Smooth muscle cell of the brain vasculature (primary cell): ENCODE results near the gene PRPF8.

ENCODE experiments used
- DNase-seq: peaks from one replicate; pipeline ENCODE4 v3.0.0-alpha.2; 2012; ENCODE audit warnings: low read depth, low spot score

The PRPF8 gene

DNA sequence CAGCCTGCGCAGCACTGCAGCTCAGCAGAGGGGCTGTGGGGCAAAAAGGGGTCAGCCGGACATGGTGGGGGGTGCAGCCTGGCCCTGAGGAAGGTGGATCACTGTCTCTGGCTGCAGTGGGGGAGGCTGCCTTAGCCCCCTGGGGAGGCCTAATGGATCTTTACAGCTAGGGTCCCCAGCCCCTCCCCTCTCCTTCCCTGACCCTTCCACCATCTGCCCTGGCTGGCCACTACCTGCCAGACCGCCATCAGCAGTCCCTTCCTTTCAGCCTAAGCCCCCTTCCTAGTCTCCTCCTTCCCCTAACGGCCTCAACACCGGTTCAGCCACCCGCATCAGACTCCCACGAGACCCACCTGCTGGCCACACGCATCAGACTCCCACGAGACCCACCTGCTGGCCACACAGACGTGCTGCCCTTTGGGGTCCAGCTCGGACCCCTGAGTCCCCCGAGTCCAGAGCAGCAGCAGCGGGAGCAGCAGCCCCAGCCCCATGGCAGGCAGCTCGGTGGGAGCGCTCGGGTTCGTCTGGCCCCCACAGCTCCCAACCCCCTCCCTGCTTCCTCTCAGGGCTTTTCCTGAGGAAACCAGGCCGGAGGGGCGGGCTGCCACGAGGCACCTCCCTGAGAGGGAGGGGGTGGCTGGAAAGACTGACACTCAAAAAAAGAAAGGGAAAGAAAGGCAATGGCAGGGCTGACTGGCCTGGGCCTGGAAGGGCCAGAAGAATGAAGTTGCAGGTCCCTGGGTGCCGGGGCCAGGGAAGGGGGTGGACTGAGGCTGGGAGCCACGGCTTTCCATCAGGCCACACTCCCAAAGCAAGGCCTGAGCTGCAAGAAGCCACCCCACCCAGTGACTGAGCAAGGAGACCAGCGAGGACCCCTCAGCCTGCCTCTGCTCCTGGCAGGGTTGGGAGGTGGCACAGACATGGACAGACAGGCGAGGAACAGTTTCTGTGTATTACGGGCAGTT, 39.2 kb downstream of the PRPF8 start, which contains the start of gene SCARF1:
SCARF1 (minus strand) TSS at position 526 of the 965 bp plus-strand sequence; CDS start at position 491, 35 bp downstream.
- DNase-seq, result no peak

DNA sequence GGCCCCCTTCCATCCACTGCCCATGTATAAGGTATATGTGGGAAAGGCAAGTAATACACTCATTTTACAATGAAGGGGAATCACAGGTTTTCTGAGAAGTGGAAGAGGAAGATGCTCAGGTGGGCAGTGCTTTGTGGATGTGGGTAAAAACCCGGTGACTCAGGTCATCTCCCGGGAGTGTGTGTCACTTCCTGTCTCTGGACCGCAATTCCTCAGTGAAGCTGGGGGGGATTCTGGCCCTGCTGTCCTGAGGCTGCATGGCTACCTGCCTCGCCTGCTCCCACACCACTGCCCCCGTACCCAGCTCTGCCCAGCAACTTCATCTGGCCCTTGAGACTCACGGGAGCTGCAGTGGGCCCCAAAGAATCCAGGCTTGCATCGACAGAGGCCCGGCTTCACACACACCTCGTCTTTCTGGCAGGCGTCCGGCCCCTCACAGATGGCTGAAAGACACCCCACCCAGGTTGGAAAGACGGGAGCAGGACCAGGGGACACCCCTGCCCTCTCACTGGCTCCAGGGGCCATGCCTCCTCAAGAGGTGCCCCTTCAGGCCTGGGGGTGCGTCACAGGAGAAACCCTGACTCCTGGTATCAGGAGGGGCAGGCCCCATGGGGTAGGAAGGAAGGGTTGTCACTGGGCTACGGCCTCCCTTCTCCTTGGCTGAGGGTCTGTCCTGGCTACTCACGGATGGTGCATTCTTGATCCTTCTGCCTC, 40.0 kb downstream of the PRPF8 start:
- no peak for DNase-seq

DNA sequence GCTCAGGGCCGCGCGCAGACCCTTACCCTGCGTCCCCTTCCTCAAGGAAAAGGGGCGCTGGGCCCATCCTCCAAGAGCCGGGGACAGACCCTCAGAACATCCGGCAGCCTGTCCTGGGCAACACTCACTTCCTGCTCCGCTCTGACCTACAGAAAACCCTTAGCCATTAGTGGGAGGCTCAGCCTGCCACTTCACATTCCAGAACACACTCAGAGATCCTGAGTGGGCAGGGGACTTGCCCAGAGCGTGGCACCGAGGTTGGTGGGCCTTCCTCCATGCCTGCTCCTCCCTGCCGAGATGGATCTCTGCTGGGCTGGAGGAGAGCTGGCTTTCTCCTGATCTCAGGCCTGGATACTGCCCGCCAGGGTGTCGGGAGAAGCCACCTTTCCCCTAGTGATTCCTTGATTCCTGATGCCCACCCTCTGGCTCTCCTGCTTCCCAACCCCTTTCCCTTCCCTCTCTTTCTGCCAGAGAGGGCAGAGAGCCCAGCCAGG, 40.6 kb downstream of the PRPF8 start:
- DNase-seq, result no peak

DNA sequence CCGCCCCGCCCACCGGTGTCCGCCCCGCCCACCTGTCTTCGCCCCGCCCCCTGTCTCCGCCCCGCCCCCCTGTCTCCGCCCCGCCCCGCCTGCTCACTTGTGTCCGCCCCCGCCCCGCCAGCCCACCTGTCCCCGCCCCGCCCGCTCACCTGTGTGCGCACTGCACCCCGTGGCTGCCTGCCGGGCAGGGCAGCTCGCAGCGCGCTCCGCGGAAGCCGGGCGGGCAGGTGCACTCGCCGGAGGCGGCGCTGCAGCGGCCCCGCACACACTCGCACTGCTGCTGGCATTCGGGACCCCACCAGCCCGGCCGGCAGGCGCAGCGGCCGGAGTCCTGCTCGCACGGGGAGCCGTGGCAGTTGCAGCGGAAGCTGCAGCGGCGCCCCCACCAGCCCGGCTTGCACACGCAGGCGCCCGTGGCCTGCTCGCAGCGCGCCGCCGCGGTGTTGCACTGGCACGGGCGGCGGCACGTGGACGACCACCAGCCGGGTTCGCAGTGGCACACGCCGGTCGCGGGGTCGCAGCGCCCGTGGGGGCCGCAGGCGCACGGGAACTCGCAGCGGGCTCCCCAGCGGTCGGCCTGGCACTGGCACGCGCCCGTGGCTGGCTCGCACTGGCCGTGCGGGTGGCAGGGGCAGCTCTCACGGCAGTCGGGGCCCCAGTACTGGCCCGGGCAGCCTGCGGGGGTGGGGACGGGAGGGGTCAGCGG, 41.2 kb downstream of the PRPF8 start:
- no peak for DNase-seq

- no peak for DNase-seq
These were observed 43.6 kb downstream of the PRPF8 start for GRCh38 chr17:1641065-1641403.

DNA sequence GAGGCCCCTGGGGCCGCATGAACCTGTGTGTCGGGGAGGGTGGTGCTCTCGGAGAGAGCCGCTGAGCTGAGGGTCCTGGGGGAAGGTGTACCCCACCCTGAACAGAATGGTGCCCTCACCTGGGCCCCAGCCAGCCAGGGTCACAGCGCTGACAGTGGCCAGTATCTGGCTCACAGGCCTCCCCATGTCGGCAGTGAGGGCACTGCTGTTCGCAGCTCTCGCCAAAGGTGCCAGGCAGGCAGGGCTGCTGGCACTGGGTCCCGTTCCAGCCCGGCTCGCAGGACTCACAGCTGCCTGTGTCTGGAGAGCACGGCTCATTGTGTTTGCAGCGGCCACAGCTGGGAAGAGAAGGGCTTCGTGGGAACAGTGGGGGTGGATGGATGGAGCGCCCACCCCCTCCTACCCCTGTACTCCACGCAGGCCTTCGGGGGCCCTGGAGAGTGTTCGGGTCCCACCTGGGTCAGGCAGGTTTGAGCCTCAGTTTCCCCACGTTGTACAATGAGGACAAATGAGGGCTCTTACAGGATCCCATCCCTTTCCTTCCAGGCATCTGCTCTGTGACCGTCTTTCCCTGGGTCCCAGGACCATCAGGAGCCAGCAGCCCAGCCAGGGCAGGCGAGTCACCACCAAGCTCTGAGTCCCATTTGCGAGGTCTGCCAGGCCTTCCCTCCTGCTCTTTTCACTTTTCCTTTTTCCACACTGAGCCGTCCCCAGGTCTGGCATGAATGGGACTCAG, 44.2 kb downstream of the PRPF8 start:
- no peak for DNase-seq

- DNase-seq, result no peak
These were observed 45.0 kb downstream of the PRPF8 start for GRCh38 chr17:1639549-1640180.

DNA sequence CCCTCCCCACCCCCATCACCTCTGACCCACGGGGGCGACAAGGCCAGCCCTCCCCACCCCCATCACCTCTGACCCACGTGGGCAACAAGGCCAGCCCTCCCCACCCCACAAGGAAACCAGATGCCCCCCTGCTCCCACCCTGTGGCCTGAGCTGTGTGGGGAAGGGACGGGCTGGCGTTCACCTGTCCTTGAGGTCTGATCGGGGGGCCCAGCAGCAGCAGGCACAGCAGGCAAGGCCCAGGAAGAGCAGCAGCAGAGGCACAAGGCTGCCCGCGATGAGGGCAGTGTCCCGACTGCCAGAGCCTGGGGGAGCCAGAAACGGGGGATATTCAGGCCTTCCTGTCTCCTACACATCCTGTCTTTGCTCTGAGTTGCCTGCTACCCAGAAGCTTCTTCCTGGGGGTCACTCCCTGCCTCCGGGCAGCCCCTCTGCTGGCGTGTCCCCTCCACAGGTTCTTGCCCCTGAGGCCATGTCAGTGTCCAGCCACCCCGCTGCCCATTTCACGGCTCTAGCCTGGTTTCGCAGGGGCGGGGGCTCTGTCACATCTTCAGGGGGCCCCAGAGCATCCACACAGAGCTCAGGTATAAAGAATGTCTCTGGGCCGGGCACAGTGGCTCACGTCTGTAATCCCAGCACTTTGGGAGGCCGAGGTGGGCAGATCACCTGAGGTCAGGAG, 45.9 kb downstream of the PRPF8 start:
- DNase-seq, result no peak

- no peak for DNase-seq
These were observed 46.5 kb downstream of the PRPF8 start for GRCh38 chr17:1638171-1638590.

GRCh38 chr17:1636732-1637285, 47.9 kb downstream of the PRPF8 start:
- no peak for DNase-seq

DNA sequence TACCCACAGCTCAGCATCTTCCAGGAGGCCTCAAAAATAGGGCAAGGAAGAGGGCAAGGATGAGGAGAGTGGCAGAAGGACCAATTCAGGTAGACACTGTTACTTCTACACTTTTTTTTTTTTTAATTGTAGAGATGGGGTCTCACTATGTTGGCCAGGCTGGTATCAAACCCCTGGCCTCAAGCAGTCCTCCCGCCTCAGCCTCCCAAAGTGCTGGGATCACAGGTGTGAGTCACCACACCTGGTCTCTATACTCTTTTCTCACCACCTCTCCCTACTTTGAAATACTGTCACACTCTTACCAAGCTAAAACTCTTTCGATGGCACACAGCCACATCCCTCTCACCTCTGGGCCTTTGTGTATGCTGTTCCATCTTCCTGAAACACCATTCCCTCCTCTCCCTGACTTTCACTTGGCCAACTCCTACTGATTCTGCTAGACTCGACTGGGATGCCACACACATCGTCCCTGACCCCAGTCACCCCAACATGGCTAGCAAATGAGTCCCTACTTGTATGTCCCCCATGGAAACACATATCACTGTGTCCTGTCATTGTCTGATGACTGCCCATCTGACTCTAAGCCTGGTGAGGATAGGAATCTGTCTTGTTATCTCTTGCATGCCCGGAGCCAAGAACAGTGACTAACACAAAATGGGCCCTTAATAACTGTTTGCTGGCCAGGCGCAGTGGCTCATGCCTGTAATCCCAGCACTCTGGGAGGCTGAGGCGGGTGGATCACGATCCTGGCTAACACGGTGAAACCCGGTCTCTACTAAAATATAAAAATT, 48.8 kb downstream of the PRPF8 start:
- no peak for DNase-seq

GRCh38 chr17:1634841-1635650, 49.6 kb downstream of the PRPF8 start:
- no peak for DNase-seq

- DNase-seq, result no peak
These were observed 54.0 kb downstream of the PRPF8 start for GRCh38 chr17:1630662-1631061.

DNA sequence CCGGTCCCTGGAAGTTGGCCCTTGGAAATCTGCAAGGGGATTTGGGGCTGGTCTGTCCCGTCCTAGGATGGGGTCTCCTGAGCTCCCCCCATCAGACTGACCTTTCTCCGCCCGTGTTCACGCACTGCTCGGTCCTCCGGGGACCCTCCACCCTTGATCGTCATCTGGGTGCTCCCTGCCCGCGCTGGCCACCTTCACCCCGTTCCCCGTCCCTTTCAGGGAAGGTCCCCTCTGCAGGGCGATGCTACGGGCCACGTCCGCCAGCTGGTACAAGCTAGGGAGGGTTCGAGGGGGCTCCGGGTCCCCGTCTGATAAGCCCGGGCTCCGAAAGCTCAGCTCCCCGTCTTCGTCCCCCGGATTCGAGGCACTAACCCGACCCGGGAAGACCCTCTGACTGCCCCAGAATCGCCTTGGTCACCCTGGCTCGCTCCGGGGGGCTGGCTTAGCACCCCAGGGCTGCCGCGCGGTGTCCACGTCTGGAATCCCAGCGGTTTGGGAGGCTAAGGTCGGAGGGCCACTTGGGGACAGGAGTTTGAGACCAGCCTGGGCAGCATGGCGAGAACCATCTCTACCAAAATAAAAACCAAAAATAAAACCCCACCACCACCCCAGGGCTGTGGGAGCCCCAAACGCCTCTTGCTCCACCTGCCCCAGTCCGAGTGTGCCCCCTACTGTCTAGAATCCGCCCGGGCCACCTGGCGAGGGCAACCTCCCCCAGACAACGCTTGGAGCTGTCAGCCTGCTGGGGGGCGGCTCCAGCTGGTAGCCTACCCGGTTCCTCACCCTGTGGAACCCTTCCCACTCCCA, 55.0 kb downstream of the PRPF8 start:
- DNase-seq, result no peak

DNA sequence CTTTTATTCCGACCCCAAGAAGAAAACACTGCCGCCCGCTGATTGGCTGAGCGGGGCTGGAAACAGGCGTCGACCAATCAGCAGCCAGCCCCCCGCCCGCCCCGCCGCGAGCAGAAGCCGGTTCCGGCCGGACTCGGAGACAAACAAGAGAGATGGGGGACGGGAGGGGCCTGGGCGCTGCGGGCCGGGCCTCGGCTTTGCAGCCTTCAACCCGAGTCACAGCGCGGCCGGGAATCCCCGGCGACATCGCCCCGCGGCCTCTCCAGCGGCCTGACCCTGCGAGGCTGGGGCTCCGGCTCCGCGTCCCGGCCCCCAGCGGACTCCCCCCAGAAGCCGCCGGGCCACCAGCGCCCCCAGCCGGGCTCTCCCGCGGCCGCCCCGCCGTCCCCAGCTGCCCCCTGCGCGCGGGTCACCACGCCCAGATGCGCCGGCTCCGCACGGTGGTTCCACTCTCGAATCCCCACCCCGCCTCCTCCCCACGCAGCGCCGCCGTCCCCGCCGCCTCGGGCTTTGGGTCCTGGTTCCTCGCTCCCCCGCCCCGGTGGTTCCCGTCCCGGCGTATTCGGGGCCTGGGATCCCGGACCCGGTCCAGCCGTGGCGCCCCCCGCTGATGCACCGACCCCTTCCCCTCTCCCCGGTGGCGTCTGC, 55.7 kb downstream of the PRPF8 start:
- peak; percentile 79 for DNase-seq

GRCh38 chr17:1627982-1628855, 56.4 kb downstream of the PRPF8 start, which contains the start of gene SLC43A2:
Gene SLC43A2, minus strand, starts transcription at chr17:1628834. Its CDS starts 960 bp downstream, at chr17:1627874.
- peak; percentile 35 for DNase-seq
